ENCODE measurements around the gene RHOB.

GRCh38 chr2:20400306-20400705 is 46.6 kb upstream of the RHOB start:
- TF ChIP-seq CTCF (IDR thresholded peaks at IDR 0.05; ENCODE audit: low read depth, low read length, missing input control) (no peak), YY1 (IDR thresholded peaks at IDR 0.05) (no peak), REST (IDR thresholded peaks at IDR 0.05) (no peak), MAX (IDR thresholded peaks at IDR 0.05) (no peak), RAD21 (IDR thresholded peaks at IDR 0.05) (no peak), EGR1 (IDR thresholded peaks at IDR 0.05; ENCODE audit: low read depth in 2 of 2) (no peak), JUND (IDR thresholded peaks at IDR 0.05) (no peak), TAF1 (conservative IDR thresholded peaks at IDR 0.05) (no peak), RXRA (IDR thresholded peaks at IDR 0.05) (no peak)

All from liver (tissue), 3 donors.